ENCODE results near the gene LRRC59.

LRRC59 gene

DNA sequence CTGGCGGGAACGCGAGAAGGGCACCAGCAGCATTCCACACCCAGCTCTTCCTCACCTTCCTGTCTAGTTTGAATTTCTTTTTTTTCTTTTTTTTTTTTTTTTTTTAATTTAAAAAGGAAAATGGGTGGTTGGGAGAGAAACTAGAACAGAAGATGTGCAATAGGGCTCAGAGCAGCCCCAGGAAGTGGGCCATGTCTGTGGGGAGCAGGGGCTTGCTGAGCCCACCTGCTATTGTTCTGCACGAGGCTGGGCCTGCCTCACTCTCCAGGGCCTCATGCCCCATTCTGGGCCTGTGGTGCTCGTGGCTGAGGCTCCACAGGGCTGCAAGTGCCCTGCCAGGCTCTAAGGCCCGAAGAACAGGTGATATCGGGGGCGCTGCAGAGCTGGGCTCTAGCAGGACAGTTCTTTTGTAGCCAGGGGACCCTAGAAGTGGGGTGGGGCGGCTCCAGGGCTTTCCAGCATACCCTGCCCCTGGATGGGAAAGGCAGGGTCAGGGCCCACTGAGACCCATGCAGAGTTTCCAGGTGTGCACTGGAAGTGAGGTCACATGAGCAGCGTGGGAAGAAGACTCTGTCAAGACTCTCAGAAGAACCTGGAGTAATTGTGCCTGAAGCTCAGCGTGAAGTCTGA is 36.7 kb downstream of the LRRC59 start:
- no peak for DNase-seq

GRCh38 chr17:50359998-50360461 is 37.3 kb downstream of the LRRC59 start:
- no peak for DNase-seq

- DNase-seq = no peak
Observed at GRCh38 chr17:50359005-50359699, 38.2 kb downstream of the LRRC59 start.

GRCh38 chr17:50358177-50358576 is 39.1 kb downstream of the LRRC59 start:
- DNase-seq = no peak

GRCh38 chr17:50356892-50357510 is 40.3 kb downstream of the LRRC59 start:
- no peak for DNase-seq

GRCh38 chr17:50356418-50356817 is 40.9 kb downstream of the LRRC59 start:
- no peak for DNase-seq

DNA sequence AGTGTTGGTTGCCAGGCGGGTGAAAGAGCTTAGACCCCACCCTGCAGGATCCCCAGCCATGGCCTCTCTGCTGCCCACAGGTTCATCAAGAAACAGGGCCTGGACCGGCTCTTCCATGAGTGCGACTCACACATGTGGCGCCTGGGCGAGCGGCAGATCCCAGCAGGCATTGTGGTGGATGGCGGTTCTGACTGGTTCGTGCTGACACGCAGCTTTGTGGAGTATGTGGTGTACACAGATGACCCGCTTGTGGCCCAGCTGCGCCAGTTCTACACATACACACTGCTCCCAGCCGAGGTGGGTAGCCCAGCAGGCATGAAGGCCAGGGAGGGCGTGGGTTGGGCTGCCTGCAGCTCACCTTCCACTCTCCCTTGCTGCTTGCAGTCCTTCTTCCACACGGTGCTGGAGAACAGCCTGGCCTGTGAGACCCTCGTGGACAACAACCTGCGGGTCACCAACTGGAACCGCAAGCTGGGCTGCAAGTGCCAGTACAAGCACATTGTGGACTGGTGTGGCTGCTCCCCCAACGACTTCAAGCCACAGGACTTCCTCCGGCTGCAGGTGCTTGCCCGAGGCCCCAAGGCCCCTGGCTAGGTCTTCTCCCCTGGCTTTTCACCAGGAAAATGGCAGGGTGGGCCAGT is 41.5 kb downstream of the LRRC59 start:
- no peak for DNase-seq

DNA sequence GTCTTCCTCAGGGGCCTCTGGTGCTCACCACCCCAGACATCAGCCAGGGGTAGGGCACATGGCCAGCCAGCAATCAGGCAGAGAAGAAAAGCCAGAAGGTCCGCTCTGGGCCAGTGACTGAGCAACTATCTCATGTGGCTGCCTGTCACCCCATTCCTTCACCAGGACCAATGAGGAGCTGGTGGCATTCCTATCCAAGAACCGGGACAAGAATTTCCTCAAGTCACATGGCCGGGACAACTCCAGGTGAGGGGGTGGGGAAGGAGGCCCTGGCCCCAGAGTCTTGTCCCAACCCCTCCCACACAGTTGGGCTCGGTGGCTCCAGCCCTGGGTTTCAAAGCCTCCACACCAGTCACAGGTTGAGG is 42.0 kb downstream of the LRRC59 start:
- DNase-seq = no peak

DNA sequence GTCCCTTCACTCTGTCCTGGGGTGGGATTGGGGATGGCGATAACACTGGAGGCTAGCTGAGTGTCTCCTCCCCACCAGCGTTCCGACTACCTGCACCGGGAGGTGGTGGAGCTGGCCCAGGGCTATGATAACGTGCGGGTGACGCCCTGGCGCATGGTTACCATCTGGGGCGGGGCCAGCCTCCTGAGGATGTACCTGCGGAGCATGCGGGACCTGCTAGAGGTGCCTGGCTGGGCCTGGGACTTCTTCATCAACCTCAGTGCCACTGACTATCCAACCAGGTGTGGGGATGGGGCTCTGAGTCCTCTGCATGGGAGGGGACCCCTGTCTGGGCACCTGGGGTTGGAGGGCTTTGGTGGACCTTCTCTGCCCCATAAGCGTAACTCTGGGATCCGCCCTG is 42.5 kb downstream of the LRRC59 start:
- DNase-seq = no peak

DNA sequence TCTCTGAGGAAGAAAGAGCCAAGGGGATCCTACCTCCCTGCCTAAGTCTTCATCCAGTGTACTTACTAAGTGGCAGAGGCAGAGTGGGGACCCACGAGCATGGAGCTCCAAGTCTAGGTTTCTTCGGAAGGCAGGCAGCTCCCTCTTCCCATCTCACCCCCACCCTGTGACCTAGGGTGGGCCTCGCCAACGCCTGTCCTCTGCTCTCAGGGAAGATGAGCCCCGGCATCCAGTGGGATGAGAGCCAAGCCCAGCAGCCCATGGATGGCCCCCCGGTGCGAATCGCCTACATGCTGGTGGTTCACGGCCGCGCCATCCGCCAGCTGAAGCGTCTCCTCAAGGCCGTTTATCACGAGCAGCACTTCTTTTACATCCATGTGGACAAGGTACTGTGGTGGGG is 43.1 kb downstream of the LRRC59 start:
- no peak for DNase-seq

DNA sequence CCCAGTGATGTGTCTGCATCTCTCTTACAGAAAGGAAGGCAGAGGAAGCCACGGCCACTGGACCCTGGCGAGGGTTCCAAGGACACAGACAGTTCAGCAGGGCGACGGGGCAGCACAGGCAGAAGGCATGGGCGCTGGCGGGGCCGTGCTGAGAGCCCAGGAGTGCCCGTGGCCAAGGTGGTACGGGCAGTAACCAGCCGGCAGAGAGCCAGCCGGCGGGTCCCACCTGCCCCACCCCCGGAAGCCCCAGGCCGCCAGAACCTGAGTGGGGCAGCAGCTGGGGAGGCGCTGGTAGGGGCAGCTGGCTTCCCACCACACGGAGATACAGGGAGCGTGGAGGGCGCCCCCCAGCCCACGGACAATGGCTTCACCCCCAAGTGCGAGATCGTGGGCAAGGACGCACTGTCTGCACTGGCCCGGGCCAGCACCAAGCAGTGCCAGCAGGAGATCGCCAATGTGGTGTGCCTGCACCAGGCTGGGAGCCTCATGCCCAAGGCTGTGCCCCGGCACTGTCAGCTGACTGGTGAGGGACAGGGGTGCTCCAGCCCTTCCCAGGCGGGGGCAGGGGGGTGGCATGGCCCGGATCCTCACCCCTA is 43.6 kb downstream of the LRRC59 start:
- no peak for DNase-seq

GRCh38 chr17:50352693-50353599 is 44.4 kb downstream of the LRRC59 start:
- no peak for DNase-seq

- no peak for DNase-seq
Observed at GRCh38 chr17:50352072-50352692, 45.1 kb downstream of the LRRC59 start.

GRCh38 chr17:50350733-50351132 is 46.6 kb downstream of the LRRC59 start:
- no peak for DNase-seq

- no peak for DNase-seq
Observed at GRCh38 chr17:50349243-50349600, 48.1 kb downstream of the LRRC59 start.

DNA sequence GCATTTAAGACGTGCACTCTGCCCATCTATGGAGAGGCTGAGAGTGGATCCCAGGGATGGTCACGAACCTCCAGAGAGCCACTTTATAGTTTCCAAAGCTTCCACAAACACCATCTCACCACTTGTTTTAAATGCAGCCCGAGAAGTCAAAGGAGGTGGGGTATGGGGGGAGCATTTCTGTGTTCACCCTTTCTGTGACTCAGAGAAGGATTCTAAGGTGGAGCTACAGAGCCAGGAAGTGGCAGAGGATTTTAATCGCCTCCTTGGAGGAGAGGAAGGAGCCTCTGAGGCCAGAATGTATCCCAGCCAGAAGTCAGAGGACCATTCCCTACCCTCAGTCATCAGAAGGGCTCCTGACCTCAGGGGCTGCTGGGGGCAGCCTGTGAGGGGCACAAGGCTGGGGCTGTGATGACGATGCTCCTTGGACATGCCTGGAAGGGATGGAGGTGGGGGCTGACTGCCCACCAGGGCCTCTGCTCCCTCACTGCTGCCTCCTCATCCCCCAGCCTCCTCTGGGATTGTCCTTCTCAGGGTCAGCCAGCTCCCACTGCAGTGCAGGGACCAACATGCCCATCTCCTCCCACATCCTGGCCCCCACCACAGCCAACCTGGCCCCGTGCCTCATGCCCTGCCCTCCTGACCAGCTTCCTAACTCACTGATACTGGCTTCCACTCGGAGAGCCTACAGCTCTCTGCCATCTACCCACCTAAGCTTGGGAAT is 48.6 kb downstream of the LRRC59 start:
- no peak for DNase-seq

DNA sequence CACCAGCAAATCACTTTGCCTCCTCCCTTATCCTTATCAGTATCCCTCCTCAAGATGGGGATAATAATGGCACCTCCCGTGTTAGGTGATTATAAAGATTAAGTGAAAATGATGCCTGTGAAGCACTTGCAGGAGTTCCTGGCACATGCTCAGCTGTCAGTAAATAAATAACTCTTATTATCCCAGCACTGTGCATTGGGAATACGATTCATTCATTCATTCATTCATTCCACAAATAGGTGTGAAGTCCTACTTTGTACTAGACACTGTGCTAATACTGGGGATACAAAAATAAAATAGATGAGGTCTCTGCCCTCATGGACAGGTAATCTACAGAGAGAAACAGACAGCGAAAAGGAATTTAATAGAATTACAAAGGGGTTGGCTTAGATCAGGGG is 49.4 kb downstream of the LRRC59 start:
- DNase-seq = no peak

- DNase-seq = no peak
Observed at GRCh38 chr17:50347117-50347893, 50.0 kb downstream of the LRRC59 start.

- DNase-seq = peak in 1 of 2 experiments; percentile 44
Observed at GRCh38 chr17:50346313-50347116, 50.8 kb downstream of the LRRC59 start.
